K562 (cell line): ENCODE results near the gene LSP1. TPM values are rescaled to one million over a fixed set of nuclear protein-coding genes. Genes with fewer than 3 reads are reported as not detected.

Experiments used
- ATAC-seq: fragments of 200-7000 bp; cut with Tn5 transposase; 3 replicates; pipeline ENCODE4 v1.9.1; 2020; ENCODE audit warnings: moderate library complexity
- BruUV-seq: library from RNA; stranded (reverse); fragments of 400-500 nt; replicated peaks from 2 replicates; lab custom pipeline; 2021; lab: Mats Ljungman, UMichigan
- CTCF ChIA-PET: fragments of 300-600 bp; formaldehyde crosslinking; extraction: SDS; loops from one replicate; lab custom pipeline; 2021; ENCODE audit warnings: low intra/inter-chr PET ratio; lab: Yijun Ruan, JAX
- POLR2A ChIA-PET: fragments of 300-600, 350-650 bp; sonication (Branson Sonifier 250); formaldehyde crosslinking; extraction: SDS; loops from one replicate; lab custom pipeline; 2021; ENCODE audit warnings: antibody characterized with exemption, inconsistent platforms; lab: Yijun Ruan, JAX
- DNase-seq, 4 experiments: peaks; one replicate each; pipeline versions ENCODE4 v3.0.0 to v3.0.0-alpha.2; 2011 to 2018; ENCODE audit warnings: low spot score in 3 of 4, mixed read lengths in 3 of 4; ENCODE audit errors: extremely low read depth in 1 of 4
- FAIRE-seq: peaks from 2 replicates; lab custom pipeline; 2011; peaks lifted over from hg19 to GRCh38; lab: Jason Lieb, UNC
- H2AFZ ChIP-seq: 2 replicates; pipeline ENCODE4 v1.6.0; 2011; ENCODE audit warnings: low read depth, low read length, control low read depth, inconsistent platforms
- H3K27ac ChIP-seq: fragments of 200-600 bp; 3 replicates; pipeline ENCODE4 v1.8.0; 2011; ENCODE audit warnings: low read depth, mild to moderate bottlenecking, control low read depth, inconsistent platforms, low read length, moderate library complexity, mixed read lengths; ENCODE audit errors: extremely low read depth
- H3K27me3 ChIP-seq, 2 experiments: fragments of 300-600 bp in 1 of 2; 2 replicates in 1 of 2; 3 replicates in 1 of 2; pipeline versions ENCODE4 v1.6.0 to v1.8.0; 2011; ENCODE audit warnings: inconsistent platforms in 2 of 2, low read length in 2 of 2, mild to moderate bottlenecking in 1 of 2, mixed read lengths in 1 of 2, moderate library complexity in 1 of 2; ENCODE audit not compliant: control insufficient read depth in 2 of 2, insufficient read depth in 2 of 2
- H3K36me3 ChIP-seq: fragments of 300-600 bp; 3 replicates; pipeline ENCODE4 v1.8.0; 2011; ENCODE audit warnings: mild to moderate bottlenecking, low read length, inconsistent platforms; ENCODE audit not compliant: control insufficient read depth, insufficient read depth
- H3K4me1 ChIP-seq, 2 experiments: fragments of 200-600 bp in 1 of 2; replicated peaks in 1 of 2; 2 replicates in 1 of 2; 3 replicates in 1 of 2; pipeline versions ENCODE4 v1.5.1 to v1.8.0; 2011; ENCODE audit warnings: inconsistent platforms in 2 of 2, low read length in 2 of 2, mild to moderate bottlenecking in 1 of 2, mixed read lengths in 1 of 2, moderate library complexity in 1 of 2; ENCODE audit not compliant: control insufficient read depth in 2 of 2, insufficient read depth in 2 of 2
- H3K4me2 ChIP-seq: 2 replicates; pipeline ENCODE4 v1.6.1; 2011; ENCODE audit warnings: low read length, control low read depth, inconsistent platforms, mixed read lengths; ENCODE audit not compliant: insufficient read depth
- H3K4me3 ChIP-seq: fragments of 200-600 bp; sonication (generic), shearing (Covaris generic); 2 replicates; pipeline ENCODE4 v1.5.1; 2016; ENCODE audit warnings: control low read depth, inconsistent platforms
- H3K79me2 ChIP-seq: fragments of 200-600 bp; 3 replicates; pipeline ENCODE4 v1.8.0; 2011; ENCODE audit warnings: low read length, inconsistent platforms; ENCODE audit not compliant: control insufficient read depth, insufficient read depth
- H3K9ac ChIP-seq, 2 experiments: 2 replicates each; pipeline versions ENCODE4 v1.6.0 to v1.6.1; 2011; ENCODE audit warnings: low read depth in 2 of 2, low read length in 2 of 2, control low read depth in 1 of 2, inconsistent platforms in 1 of 2, mild to moderate bottlenecking in 1 of 2, mixed read lengths in 1 of 2; ENCODE audit not compliant: insufficient read depth in 1 of 2
- H3K9me1 ChIP-seq: one replicate; pipeline ENCODE4 v1.6.0; 2011; ENCODE audit warnings: inconsistent platforms, mild to moderate bottlenecking, low read length, moderate library complexity; ENCODE audit not compliant: control insufficient read depth, insufficient read depth
- H3K9me3 ChIP-seq: replicated peaks from 2 replicates; pipeline ENCODE4 v1.5.1; 2011; ENCODE audit warnings: low read depth, low read length, inconsistent platforms; ENCODE audit not compliant: control insufficient read depth, insufficient read depth
- H4K20me1 ChIP-seq: replicated peaks from 2 replicates; pipeline ENCODE4 v1.6.1; 2011; ENCODE audit warnings: low read length, inconsistent platforms, mixed read lengths; ENCODE audit not compliant: control insufficient read depth, insufficient read depth
- EZH2 ChIP-seq: IDR thresholded peaks from 2 replicates; pipeline ENCODE4 v1.6.1; 2012; ENCODE audit warnings: low read depth, mild to moderate bottlenecking, inconsistent platforms, low read length, borderline replicate concordance
- FOS ChIP-seq: IDR thresholded peaks from 3 replicates; pipeline ENCODE4 v1.6.1; 2011; ENCODE audit not compliant: insufficient read length; ENCODE audit errors: extremely low read depth
- MCM7 ChIP-seq, 2 experiments: fragments of 450-650 bp; IDR thresholded peaks; 2 replicates each; pipeline ENCODE4 v1.6.1; 2016 to 2018
- POLR2H ChIP-seq: IDR thresholded peaks from 2 replicates; pipeline ENCODE4 v1.6.1; 2016; ENCODE audit warnings: missing genetic modification characterization, low read depth, mild to moderate bottlenecking, control low read depth, missing compliant biosample characterization, moderate library complexity
- POLR3A ChIP-seq: IDR thresholded peaks from 2 replicates; pipeline ENCODE4 v1.6.1; 2011; ENCODE audit warnings: borderline replicate concordance, mild to moderate bottlenecking, moderate library complexity; ENCODE audit not compliant: insufficient read length, insufficient read depth; ENCODE audit errors: extremely low read depth
- SIRT6 ChIP-seq: IDR thresholded peaks from one replicate; pipeline ENCODE4 v1.6.1; 2012; ENCODE audit warnings: low read depth, mild to moderate bottlenecking, control low read depth, inconsistent platforms, low read length, moderate library complexity
- TBL1XR1 ChIP-seq, 2 experiments: IDR thresholded peaks; 2 replicates each; pipeline ENCODE4 v1.6.1; 2012; ENCODE audit warnings: improper control_type of control experiment in 2 of 2, low read length in 2 of 2, mild to moderate bottlenecking in 1 of 2
- XRCC3 ChIP-seq: fragments of 450-650 bp; IDR thresholded peaks from 2 replicates; pipeline ENCODE4 v1.6.1; 2017; ENCODE audit warnings: mild to moderate bottlenecking, moderate library complexity
- ZC3H4 ChIP-seq: sonication (generic); formaldehyde crosslinking; IDR thresholded peaks from 2 replicates; pipeline ENCODE4 v1.9.0; 2021; ENCODE audit warnings: missing genetic modification reagents, borderline replicate concordance
- ZNF263 ChIP-seq: sonication (generic); formaldehyde crosslinking; IDR thresholded peaks from 2 replicates; pipeline ENCODE4 v1.8.0; 2022; ENCODE audit warnings: mild to moderate bottlenecking, missing genetic modification reagents, borderline replicate concordance
- WGBS: fragments of 100-300 bp; shearing (Covaris generic); methylation state at CpG from one replicate; pipeline ENCODE4 v1.1.6; 2016; ENCODE audit warnings: low coverage, mixed read lengths; ENCODE audit not compliant: insufficient coverage; ENCODE audit errors: missing lambda C conversion rate; 5-methylcytosine and 5-hydroxymethylcytosine counted together
- in situ Hi-C: fragments of 300-500 bp; cut with MboI; formaldehyde crosslinking; loops from 4 replicates; pipeline ENCODE4 v1.15.0; 2018; ENCODE audit warnings: inconsistent platforms, mixed read lengths
- intact Hi-C: fragments of 100-400 bp; cut with micrococcal nuclease; formaldehyde crosslinking; loops from 2 replicates; pipeline ENCODE4 v1.14.2; 2022
- polyA plus RNA-seq, 8 experiments: library from polyadenylated mRNA; depleted of rRNA in 4 of 8; stranded (reverse) in 5 of 8; unstranded in 3 of 8; fragments of >200 nt; fragmentation: Nextera tagmentation in 2 of 8; fragmentation: Illumina TruSeq in 1 of 8; extraction: Ambion mirVana in 2 of 8; extraction: Trizol in 1 of 8; gene quantifications; 2 replicates each; pipeline versions ENCODE4 v1.2.1 to v1.2.3, GENCODE V29; 2011 to 2014; ENCODE audit warnings: inconsistent platforms in 1 of 8, missing spikeins in 1 of 8
- total RNA-seq, 7 experiments: library from RNA; depleted of rRNA in 6 of 7; stranded (reverse); fragments of >200 nt in 6 of 7; fragmentation: Illumina TruSeq in 2 of 7; extraction: Trizol in 2 of 7; gene quantifications; 2 replicates each; pipeline versions ENCODE4 v1.2.1 to v1.2.3, GENCODE V29; 2011 to 2021; ENCODE audit warnings: low replicate concordance in 1 of 7
- TF ChIP-seq, protein P1 (sequence below): sonication (generic); formaldehyde crosslinking; IDR thresholded peaks from 2 replicates; pipeline ENCODE4 v1.8.1; 2023; ENCODE audit warnings: mild to moderate bottlenecking, missing genetic modification reagents, moderate library complexity
- TF ChIP-seq, protein P2 (sequence below): sonication (generic); formaldehyde crosslinking; IDR thresholded peaks from 2 replicates; pipeline ENCODE4 v1.9.0; 2022; ENCODE audit warnings: mild to moderate bottlenecking, missing genetic modification reagents

Gene LSP1
- total and polyA plus RNA-seq, 9 of the 15 experiments (the other 6 are each of a cell fraction or from before 2014, with no cell fraction given) = 0.08 to 2.9 (median 0.65) TPM; not detected in 2

DNA sequence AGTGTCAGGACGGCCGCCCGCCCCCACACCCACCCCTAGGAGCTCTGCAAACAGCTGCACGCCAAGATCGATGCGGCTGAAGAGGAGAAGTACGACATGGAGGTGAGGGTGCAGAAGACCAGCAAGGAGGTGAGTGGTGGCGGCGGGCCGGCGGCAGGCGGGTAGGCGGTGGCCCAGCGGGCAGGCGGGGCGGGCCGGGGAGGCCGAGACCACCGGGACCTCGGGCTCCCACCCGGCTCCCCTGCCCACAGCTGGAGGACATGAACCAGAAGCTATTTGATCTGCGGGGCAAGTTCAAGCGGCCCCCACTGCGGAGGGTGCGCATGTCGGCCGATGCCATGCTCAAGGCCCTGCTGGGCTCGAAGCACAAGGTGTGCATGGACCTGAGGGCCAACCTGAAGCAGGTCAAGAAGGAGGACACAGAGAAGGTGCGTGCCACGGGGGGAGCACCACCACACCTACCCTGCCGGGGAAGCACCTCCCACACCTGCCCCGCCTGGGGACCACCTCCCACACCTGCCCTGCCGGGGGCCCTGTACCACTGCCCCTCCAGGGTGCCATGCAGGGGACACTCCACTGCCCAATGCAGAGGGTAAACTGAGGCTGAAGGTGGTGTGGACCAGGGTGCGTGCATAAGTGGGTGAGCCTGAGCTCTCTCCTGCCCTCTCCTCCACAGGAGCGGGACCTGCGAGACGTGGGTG, 12.0 kb upstream of the LSP1 start:
- BruUV-seq = no TSS peak
- 11% methylated on average over 23 of the region's 37 CpGs for WGBS

DNA sequence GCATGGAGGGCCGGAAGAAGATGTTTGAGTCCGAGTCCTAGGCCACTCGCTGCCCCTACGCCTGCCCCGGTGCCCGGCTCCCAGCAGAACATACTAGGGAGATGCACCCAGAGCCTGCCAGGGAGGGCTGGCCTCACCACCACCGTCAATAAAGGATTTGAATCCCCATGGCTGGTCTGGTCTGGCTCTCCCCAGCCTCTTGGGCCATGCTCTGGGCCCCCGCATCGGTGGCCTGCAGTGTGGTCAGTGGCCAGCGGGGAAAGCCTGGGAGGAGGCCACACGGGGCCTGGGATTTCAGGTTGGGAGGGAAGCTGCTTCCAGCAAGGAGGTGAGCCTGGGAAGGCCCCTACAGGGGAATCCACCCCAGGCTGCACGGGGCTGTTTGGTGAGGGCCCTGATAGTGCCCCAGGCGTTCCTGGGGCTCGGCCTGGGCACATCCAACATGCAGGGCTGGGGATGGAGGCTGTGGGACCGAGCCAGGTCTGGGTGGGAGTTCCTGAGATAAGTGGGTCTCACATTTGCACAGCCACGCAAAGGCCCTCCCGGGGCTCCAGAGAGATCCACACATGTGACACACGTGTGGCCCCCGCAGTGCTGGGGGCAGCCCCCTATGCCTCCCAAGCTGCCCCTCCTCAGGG, 11.3 kb upstream of the LSP1 start:
- ChIA-PET CTCF (no interaction called here), POLR2A (interaction anchor here (2.0 kb wide), 1 partner anchor 9 kb away, joined by 6 read pairs; no protein-coding TSS in a partner anchor)
- FAIRE-seq (no peak), ATAC-seq (no peak), DNase-seq (no peak)
- Histone ChIP-seq H4K20me1 (peaks cover 5% of the 10 kb centered on the region), H3K4me2 (no peak overlapping the region), H3K9ac (no peak overlapping the region), H3K27ac (no peak overlapping the region), H3K4me1 (peaks cover 9 to 80% of the 10 kb centered on the region in 2 experiments; a peak in 4 of 5 replicates), H3K9me1 (no peaks in the 10 kb centered on the region), H3K4me3 (no peak overlapping the region), H3K27me3 (peaks cover under 1 to 51% of the 10 kb centered on the region in 2 experiments; a peak in 3 of 5 replicates), H3K9me3 (no peaks in the 10 kb centered on the region), H2AFZ (no peak overlapping the region), H3K79me2 (no peaks in the 10 kb centered on the region), H3K36me3 (no peaks in the 10 kb centered on the region)
- in situ Hi-C loops = no loop called here
- intact Hi-C loops = no loop called here
- no TSS peak for BruUV-seq
- 11% methylated on average over 16 of the region's 19 CpGs for WGBS
- TF ChIP-seq, protein P1, sequence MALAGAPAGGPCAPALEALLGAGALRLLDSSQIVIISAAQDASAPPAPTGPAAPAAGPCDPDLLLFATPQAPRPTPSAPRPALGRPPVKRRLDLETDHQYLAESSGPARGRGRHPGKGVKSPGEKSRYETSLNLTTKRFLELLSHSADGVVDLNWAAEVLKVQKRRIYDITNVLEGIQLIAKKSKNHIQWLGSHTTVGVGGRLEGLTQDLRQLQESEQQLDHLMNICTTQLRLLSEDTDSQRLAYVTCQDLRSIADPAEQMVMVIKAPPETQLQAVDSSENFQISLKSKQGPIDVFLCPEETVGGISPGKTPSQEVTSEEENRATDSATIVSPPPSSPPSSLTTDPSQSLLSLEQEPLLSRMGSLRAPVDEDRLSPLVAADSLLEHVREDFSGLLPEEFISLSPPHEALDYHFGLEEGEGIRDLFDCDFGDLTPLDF (CRISPR knock-in tag) = no peak
- TF ChIP-seq POLR2H = no peak
- no peak for TF ChIP-seq MCM7 (IDR thresholded peaks at IDR 0.05)
- no peak for TF ChIP-seq SIRT6
- TF ChIP-seq, protein P2, sequence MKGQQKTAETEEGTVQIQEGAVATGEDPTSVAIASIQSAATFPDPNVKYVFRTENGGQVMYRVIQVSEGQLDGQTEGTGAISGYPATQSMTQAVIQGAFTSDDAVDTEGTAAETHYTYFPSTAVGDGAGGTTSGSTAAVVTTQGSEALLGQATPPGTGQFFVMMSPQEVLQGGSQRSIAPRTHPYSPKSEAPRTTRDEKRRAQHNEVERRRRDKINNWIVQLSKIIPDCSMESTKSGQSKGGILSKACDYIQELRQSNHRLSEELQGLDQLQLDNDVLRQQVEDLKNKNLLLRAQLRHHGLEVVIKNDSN = no peak
- no peak for TF ChIP-seq ZC3H4 (CRISPR knock-in tag)
- no peak for TF ChIP-seq FOS
- TF ChIP-seq XRCC3 = no peak
- TF ChIP-seq TBL1XR1 (IDR thresholded peaks at IDR 0.05; ENCODE audit: low read length in 2 of 2) = no peak

More for the DNA sequence above, 12.0 kb upstream of the LSP1 start:
- ATAC-seq (no peak), FAIRE-seq (no peak), DNase-seq (peak in 1 of 4 experiments; percentile 32)
- Histone ChIP-seq H2AFZ (no peak overlapping the region), H4K20me1 (peaks cover 6% of the 10 kb centered on the region), H3K9me1 (no peaks in the 10 kb centered on the region), H3K4me3 (no peak overlapping the region), H3K9ac (no peak overlapping the region), H3K36me3 (no peaks in the 10 kb centered on the region), H3K79me2 (no peaks in the 10 kb centered on the region), H3K9me3 (no peaks in the 10 kb centered on the region), H3K4me2 (no peak overlapping the region), H3K27ac (no peak overlapping the region), H3K4me1 (peaks cover 9 to 79% of the 10 kb centered on the region in 2 experiments; a peak in 4 of 5 replicates), H3K27me3 (peaks cover 3 to 49% of the 10 kb centered on the region in 2 experiments; a peak in 3 of 5 replicates)
- POLR2A ChIA-PET = interaction anchor here (0.6 to 2.0 kb wide), 2 partner anchors 9 to 33 kb away, joined by 4 to 6 read pairs; no protein-coding TSS in a partner anchor
- TF ChIP-seq POLR3A = no peak
- no peak for TF ChIP-seq EZH2
- TF ChIP-seq ZNF263 = peak; percentile 50; the same call in 1 of the 2 replicates
- in situ Hi-C loops (no loop called here), intact Hi-C loops (no loop called here)
- CTCF ChIA-PET = no interaction called here
